Cardiac muscle cell (in vitro differentiated cells and primary cell): ENCODE results near the gene APOL3. TPM values are rescaled to one million over a fixed set of nuclear protein-coding genes. Genes with fewer than 3 reads are reported as not detected.
A peak's percentile ranks its signal among the peaks of the same experiment; 100 is the strongest.
"Not testable (repeated sequence)": the region's sequence is repeated elsewhere in the genome, so short reads cannot be mapped to it uniquely, and the experiment has no call there.

Experiments
- DNase-seq, 2 donors: peaks; one replicate each; pipeline versions ENCODE4 v3.0.0 to v3.0.0-alpha.2; 2010 to 2017; ENCODE audit warnings: low read depth in 1 of 2, low spot score in 1 of 2
- H3K27ac ChIP-seq: fragments of 200-600 bp; sonication (generic); 2 replicates; pipeline ENCODE4 v1.5.1; 2016
- H3K27me3 ChIP-seq: fragments of 200-600 bp; sonication (generic); 2 replicates; pipeline ENCODE4 v1.6.0; 2016; ENCODE audit warnings: control low read depth
- H3K36me3 ChIP-seq: fragments of 200-600 bp; sonication (generic); 2 replicates; pipeline ENCODE4 v1.5.1; 2016; ENCODE audit warnings: control low read depth
- H3K4me1 ChIP-seq: fragments of 200-600 bp; sonication (generic); 2 replicates; pipeline ENCODE4 v1.8.1; 2017; ENCODE audit warnings: low read depth, mild to moderate bottlenecking, mixed run types
- H3K4me3 ChIP-seq: fragments of 200-600 bp; sonication (generic); 2 replicates; pipeline ENCODE4 v1.5.1; 2016; ENCODE audit warnings: mild to moderate bottlenecking
- H3K9me3 ChIP-seq: fragments of 200-600 bp; sonication (generic); 2 replicates; pipeline ENCODE4 v1.5.1; 2017; ENCODE audit warnings: low read depth, mild to moderate bottlenecking, control low read depth
- polyA plus RNA-seq: library from polyadenylated mRNA; unstranded; fragments of >200 nt; fragmentation: Nextera tagmentation; extraction: Ambion mirVana; gene quantifications from 2 replicates; pipeline ENCODE4 v1.2.1, GENCODE V29; 2016
- total RNA-seq: library from RNA; depleted of rRNA; stranded (reverse); fragments of >200 nt; gene quantifications from 2 replicates; pipeline ENCODE4 v1.2.3, GENCODE V29; 2016
- TF ChIP-seq, protein P1 (sequence below): IDR thresholded peaks from 2 replicates; pipeline ENCODE4 v1.5.1; 2012; ENCODE audit warnings: low read depth, mild to moderate bottlenecking, low read length

APOL3 gene
- total and polyA plus RNA-seq, 2 experiments from 2014 or later = not detected

- no peak overlapping the region for H3K4me3 ChIP-seq
- no peak for DNase-seq
- H3K9me3 ChIP-seq = no peaks in the 10 kb centered on the region
- TF ChIP-seq, protein P1, sequence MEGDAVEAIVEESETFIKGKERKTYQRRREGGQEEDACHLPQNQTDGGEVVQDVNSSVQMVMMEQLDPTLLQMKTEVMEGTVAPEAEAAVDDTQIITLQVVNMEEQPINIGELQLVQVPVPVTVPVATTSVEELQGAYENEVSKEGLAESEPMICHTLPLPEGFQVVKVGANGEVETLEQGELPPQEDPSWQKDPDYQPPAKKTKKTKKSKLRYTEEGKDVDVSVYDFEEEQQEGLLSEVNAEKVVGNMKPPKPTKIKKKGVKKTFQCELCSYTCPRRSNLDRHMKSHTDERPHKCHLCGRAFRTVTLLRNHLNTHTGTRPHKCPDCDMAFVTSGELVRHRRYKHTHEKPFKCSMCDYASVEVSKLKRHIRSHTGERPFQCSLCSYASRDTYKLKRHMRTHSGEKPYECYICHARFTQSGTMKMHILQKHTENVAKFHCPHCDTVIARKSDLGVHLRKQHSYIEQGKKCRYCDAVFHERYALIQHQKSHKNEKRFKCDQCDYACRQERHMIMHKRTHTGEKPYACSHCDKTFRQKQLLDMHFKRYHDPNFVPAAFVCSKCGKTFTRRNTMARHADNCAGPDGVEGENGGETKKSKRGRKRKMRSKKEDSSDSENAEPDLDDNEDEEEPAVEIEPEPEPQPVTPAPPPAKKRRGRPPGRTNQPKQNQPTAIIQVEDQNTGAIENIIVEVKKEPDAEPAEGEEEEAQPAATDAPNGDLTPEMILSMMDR = no peak
- H3K4me1 ChIP-seq = peaks cover 8% of the 10 kb centered on the region
- H3K27me3 ChIP-seq = no peaks in the 10 kb centered on the region
- no peak overlapping the region for H3K27ac ChIP-seq
- no peaks in the 10 kb centered on the region for H3K36me3 ChIP-seq
Observed at GRCh38 chr22:36104988-36105387, 55.6 kb downstream of the APOL3 start.

GRCh38 chr22:36104435-36104834 lies 56.1 kb downstream of the APOL3 start:
- no peaks in the 10 kb centered on the region for H3K9me3 ChIP-seq
- TF ChIP-seq, protein P1 = peak; percentile 8
- no peaks in the 10 kb centered on the region for H3K36me3 ChIP-seq
- no peak overlapping the region for H3K27ac ChIP-seq
- no peak overlapping the region for H3K4me3 ChIP-seq
- H3K4me1 ChIP-seq = peaks cover 8% of the 10 kb centered on the region
- no peaks in the 10 kb centered on the region for H3K27me3 ChIP-seq
- no peak for DNase-seq

DNA sequence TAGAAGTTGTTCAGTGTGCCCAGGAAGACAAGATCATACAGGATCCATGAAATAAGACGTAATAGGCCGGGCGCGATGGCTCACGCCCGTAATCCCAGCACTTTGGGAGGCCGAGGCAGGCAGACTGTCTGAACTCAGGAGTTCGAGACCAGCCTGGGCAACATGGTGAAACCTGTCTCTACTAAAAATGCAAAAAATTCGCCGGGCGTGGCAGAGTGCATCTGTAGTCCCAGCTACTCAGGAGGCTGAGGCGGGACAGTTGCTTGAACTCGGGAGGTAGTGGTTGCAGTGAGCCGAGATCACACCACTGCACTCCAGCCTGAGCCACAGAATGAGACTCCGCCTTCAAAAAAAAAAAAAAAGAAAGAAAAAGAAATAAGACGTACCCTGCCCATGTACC lies 56.7 kb downstream of the APOL3 start:
- peaks cover 8% of the 10 kb centered on the region for H3K4me1 ChIP-seq
- no peak overlapping the region for H3K27ac ChIP-seq
- no peaks in the 10 kb centered on the region for H3K9me3 ChIP-seq
- TF ChIP-seq, protein P1 = no peak
- no peaks in the 10 kb centered on the region for H3K36me3 ChIP-seq
- no peak overlapping the region for H3K4me3 ChIP-seq
- no peak for DNase-seq
- no peaks in the 10 kb centered on the region for H3K27me3 ChIP-seq

DNA sequence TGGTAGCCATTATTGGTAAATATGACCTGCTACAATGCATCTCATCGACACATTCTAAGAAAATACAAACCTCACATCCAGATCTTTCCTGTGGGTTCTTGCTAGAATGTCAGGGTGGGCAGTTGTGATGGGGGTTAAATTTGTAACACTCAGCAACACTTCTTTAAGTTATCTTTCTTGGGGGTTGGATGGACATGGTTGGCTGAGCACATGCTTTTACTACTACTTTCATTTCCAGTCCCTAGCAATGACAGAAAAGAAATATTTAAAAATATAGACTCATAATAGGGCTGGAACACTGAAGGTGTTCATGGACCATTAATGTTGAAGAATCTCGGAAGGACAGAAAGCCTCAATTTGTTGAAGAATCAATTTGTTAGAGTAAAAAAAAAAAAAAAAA lies 57.6 kb downstream of the APOL3 start:
- Histone ChIP-seq H3K4me1 (peaks cover 8% of the 10 kb centered on the region), H3K4me3 (no peak overlapping the region), H3K36me3 (no peaks in the 10 kb centered on the region), H3K27ac (no peak overlapping the region), H3K27me3 (no peaks in the 10 kb centered on the region), H3K9me3 (no peaks in the 10 kb centered on the region)
- no peak for DNase-seq
- TF ChIP-seq, protein P1 = no peak

DNA sequence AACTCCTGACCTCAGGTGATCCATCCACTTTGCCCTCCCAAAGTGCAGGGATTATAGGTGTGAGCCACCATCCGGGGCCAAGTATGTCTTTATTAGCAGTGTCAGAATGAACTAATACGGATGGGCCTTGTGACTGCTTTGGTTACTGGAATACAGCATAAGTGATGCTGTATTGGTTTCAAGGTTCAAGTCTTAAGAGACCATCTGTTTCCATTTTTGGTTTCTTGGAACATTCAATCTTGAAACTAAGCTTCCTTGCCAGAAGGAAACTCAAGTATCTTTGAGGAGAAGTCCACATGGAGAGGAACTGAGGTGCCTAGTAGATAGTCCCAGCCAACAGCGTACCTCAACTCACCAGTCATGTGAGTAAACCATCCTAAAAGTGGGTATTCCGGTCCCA lies 58.8 kb downstream of the APOL3 start:
- no peaks in the 10 kb centered on the region for H3K36me3 ChIP-seq
- DNase-seq = no peak
- TF ChIP-seq, protein P1 = no peak
- H3K27ac ChIP-seq = no peak overlapping the region
- peaks cover 8% of the 10 kb centered on the region for H3K4me1 ChIP-seq
- no peaks in the 10 kb centered on the region for H3K27me3 ChIP-seq
- H3K4me3 ChIP-seq = no peak overlapping the region
- no peaks in the 10 kb centered on the region for H3K9me3 ChIP-seq

- not testable (repeated sequence) for H3K27me3 ChIP-seq, H3K4me1 ChIP-seq, DNase-seq, H3K36me3 ChIP-seq, H3K9me3 ChIP-seq, H3K27ac ChIP-seq, H3K4me3 ChIP-seq
Observed at GRCh38 chr22:36100908-36101307, 59.6 kb downstream of the APOL3 start.
